Measurements from ENCODE around the gene MTA3.

MTA3 gene

GRCh38 chr2:42786561-42787345 lies 218.3 kb downstream of the MTA3 start:
- Histone ChIP-seq H3K27ac (ENCODE audit: low read depth, low read length, poor library complexity, severe bottlenecking) (no peak overlapping the region), H3K9me3 (ENCODE audit: low read length) (no peaks in the 10 kb centered on the region), H3K36me3 (ENCODE audit: insufficient read depth, low read length) (no peaks in the 10 kb centered on the region), H3F3A (ENCODE audit: insufficient read depth, low read length) (no peaks in the 10 kb centered on the region), H3K27me3 (ENCODE audit: insufficient read depth, low read length) (no peaks in the 10 kb centered on the region), H3K79me2 (ENCODE audit: insufficient read depth, low read length) (no peaks in the 10 kb centered on the region), H3K4me3 (ENCODE audit: low read depth, low read length, poor library complexity, severe bottlenecking) (no peak overlapping the region), H4K20me1 (ENCODE audit: insufficient read depth, low read length) (no peaks in the 10 kb centered on the region), H3K4me2 (ENCODE audit: low read length) (no peak overlapping the region), H3K9me2 (ENCODE audit: low read depth, low read length) (no peaks in the 10 kb centered on the region), H2AFZ (ENCODE audit: low read length) (no peak overlapping the region), H3K9ac (ENCODE audit: low read length) (no peak overlapping the region), H3K4me1 (ENCODE audit: insufficient read depth, low read length, severe bottlenecking) (peaks cover 10% of the 10 kb centered on the region)
- TF ChIP-seq EZH2 (IDR thresholded peaks at IDR 0.05; ENCODE audit: borderline replicate concordance, low read length) = no peak
- TF ChIP-seq, protein P1, sequence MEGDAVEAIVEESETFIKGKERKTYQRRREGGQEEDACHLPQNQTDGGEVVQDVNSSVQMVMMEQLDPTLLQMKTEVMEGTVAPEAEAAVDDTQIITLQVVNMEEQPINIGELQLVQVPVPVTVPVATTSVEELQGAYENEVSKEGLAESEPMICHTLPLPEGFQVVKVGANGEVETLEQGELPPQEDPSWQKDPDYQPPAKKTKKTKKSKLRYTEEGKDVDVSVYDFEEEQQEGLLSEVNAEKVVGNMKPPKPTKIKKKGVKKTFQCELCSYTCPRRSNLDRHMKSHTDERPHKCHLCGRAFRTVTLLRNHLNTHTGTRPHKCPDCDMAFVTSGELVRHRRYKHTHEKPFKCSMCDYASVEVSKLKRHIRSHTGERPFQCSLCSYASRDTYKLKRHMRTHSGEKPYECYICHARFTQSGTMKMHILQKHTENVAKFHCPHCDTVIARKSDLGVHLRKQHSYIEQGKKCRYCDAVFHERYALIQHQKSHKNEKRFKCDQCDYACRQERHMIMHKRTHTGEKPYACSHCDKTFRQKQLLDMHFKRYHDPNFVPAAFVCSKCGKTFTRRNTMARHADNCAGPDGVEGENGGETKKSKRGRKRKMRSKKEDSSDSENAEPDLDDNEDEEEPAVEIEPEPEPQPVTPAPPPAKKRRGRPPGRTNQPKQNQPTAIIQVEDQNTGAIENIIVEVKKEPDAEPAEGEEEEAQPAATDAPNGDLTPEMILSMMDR (IDR thresholded peaks at IDR 0.05; ENCODE audit: low read length) = no peak

DNA sequence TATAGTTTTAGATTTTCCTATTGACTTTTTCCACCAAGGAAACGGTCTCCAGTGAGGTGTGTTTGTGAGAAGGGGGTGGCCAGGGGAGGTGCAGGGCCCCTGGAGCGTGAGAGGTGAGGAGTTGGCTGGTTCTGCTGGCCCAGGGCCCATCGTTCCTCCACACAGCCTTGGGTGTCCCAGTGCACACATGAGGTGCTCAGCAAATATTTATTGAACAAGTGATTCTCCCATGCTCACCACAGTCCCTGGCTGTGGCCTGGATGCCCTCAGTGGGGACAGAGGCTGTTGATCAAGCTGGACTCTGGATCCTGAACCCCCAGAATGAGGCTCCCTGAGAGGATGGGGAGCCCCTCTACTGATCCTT lies 219.0 kb downstream of the MTA3 start:
- Histone ChIP-seq H3K27me3 (ENCODE audit: insufficient read depth, low read length) (no peaks in the 10 kb centered on the region), H3K9me2 (ENCODE audit: low read depth, low read length) (no peaks in the 10 kb centered on the region), H2AFZ (ENCODE audit: low read length) (no peak overlapping the region), H3K4me3 (ENCODE audit: low read depth, low read length, poor library complexity, severe bottlenecking) (no peak overlapping the region), H3K79me2 (ENCODE audit: insufficient read depth, low read length) (no peaks in the 10 kb centered on the region), H3K4me1 (ENCODE audit: insufficient read depth, low read length, severe bottlenecking) (peaks cover 16% of the 10 kb centered on the region), H3K27ac (ENCODE audit: low read depth, low read length, poor library complexity, severe bottlenecking) (no peak overlapping the region), H3K36me3 (ENCODE audit: insufficient read depth, low read length) (no peaks in the 10 kb centered on the region), H3K9ac (ENCODE audit: low read length) (no peak overlapping the region), H3K4me2 (ENCODE audit: low read length) (no peak overlapping the region), H3F3A (ENCODE audit: insufficient read depth, low read length) (no peaks in the 10 kb centered on the region), H4K20me1 (ENCODE audit: insufficient read depth, low read length) (no peaks in the 10 kb centered on the region), H3K9me3 (ENCODE audit: low read length) (no peaks in the 10 kb centered on the region)
- TF ChIP-seq, protein P1 (IDR thresholded peaks at IDR 0.05; ENCODE audit: low read length) = no peak
- TF ChIP-seq EZH2 (IDR thresholded peaks at IDR 0.05; ENCODE audit: borderline replicate concordance, low read length) = no peak

DNA sequence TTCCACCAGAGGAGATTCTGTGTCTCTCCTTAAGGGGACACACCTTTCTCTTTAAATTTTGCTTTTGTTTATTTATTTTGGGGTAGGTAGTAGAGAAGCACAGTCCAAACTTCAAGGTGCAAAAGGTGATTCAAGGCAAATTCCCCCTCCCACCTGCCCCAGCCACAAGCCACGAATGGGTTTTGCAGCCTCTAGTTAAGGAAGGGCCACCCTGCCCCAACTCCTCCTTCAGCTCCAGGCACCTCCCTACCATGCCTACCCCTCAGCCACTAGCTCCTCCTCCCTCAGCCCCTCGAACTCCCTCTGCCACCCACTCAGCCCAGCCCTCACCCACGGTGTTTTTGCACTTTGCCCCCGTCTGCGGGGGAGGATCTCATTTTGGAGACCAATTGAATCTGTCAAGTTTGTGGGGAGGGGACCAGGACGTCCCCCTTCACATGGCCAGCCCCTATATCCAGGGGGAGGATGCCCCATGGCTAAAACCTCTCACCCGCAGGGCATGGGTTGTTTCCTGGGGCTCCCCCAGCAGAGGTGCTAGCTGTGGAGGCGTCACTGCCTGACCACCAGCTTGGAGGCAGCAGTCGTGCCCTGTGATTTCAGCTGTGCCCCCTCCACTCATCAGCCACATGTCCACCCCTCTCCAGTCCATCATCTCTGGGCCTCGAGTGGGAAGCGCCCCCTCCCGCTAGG lies 219.5 kb downstream of the MTA3 start:
- Histone ChIP-seq H3K27ac (ENCODE audit: low read depth, low read length, poor library complexity, severe bottlenecking) (no peak overlapping the region), H3K9me3 (ENCODE audit: low read length) (no peaks in the 10 kb centered on the region), H3K27me3 (ENCODE audit: insufficient read depth, low read length) (no peaks in the 10 kb centered on the region), H3K4me3 (ENCODE audit: low read depth, low read length, poor library complexity, severe bottlenecking) (no peak overlapping the region), H4K20me1 (ENCODE audit: insufficient read depth, low read length) (no peaks in the 10 kb centered on the region), H2AFZ (ENCODE audit: low read length) (no peak overlapping the region), H3K36me3 (ENCODE audit: insufficient read depth, low read length) (no peaks in the 10 kb centered on the region), H3K9me2 (ENCODE audit: low read depth, low read length) (no peaks in the 10 kb centered on the region), H3K79me2 (ENCODE audit: insufficient read depth, low read length) (no peaks in the 10 kb centered on the region), H3K4me2 (ENCODE audit: low read length) (no peak overlapping the region), H3K4me1 (ENCODE audit: insufficient read depth, low read length, severe bottlenecking) (peaks cover 21% of the 10 kb centered on the region), H3F3A (ENCODE audit: insufficient read depth, low read length) (no peaks in the 10 kb centered on the region), H3K9ac (ENCODE audit: low read length) (no peak overlapping the region)
- TF ChIP-seq EZH2 (IDR thresholded peaks at IDR 0.05; ENCODE audit: borderline replicate concordance, low read length) = no peak
- TF ChIP-seq, protein P1 (IDR thresholded peaks at IDR 0.05; ENCODE audit: low read length) = no peak

Measured in OCI-LY1 (cell line).